ENCODE data around the gene SSR2. TPM values are rescaled to one million over a fixed set of nuclear protein-coding genes. Genes with fewer than 3 reads are reported as not detected.
"Not testable (repeated sequence)": the region's sequence is repeated elsewhere in the genome, so short reads cannot be mapped to it uniquely, and the experiment has no call there.

Gene SSR2
- total RNA-seq, 1 donor from 2014 or later: 282 TPM

- Mint-ChIP-seq H3K27ac (no peak overlapping the region), H3K4me1 (no peaks in the 10 kb centered on the region), H3K36me3 (peaks cover 19% of the 10 kb centered on the region), H3K4me3 (no peak overlapping the region), H3K9me3 (no peaks in the 10 kb centered on the region), H3K27me3 (ENCODE audit: low read depth) (no peaks in the 10 kb centered on the region)
- TF ChIP-seq CTCF (IDR thresholded peaks at IDR 0.05; ENCODE audit: unreplicated experiment): no peak
- no peak for DNase-seq (ENCODE audit: low spot score in 2 of 2, unreplicated experiment in 2 of 2)
Observed at GRCh38 chr1:156042828-156043227, 22.1 kb upstream of the SSR2 start.

- H3K9me3 Mint-ChIP-seq; DNase-seq (ENCODE audit: low spot score in 2 of 2, unreplicated experiment in 2 of 2); H3K27me3 Mint-ChIP-seq (ENCODE audit: low read depth); H3K27ac Mint-ChIP-seq; H3K4me1 Mint-ChIP-seq; H3K4me3 Mint-ChIP-seq: not testable (repeated sequence)
- peaks cover 11% of the 10 kb centered on the region for H3K36me3 Mint-ChIP-seq
Observed at GRCh38 chr1:156034991-156035390, 14.2 kb upstream of the SSR2 start.

GRCh38 chr1:156033011-156033410, 12.3 kb upstream of the SSR2 start:
- H3K27me3 Mint-ChIP-seq (ENCODE audit: low read depth): no peaks in the 10 kb centered on the region

GRCh38 chr1:156026588-156026987, 5.8 kb upstream of the SSR2 start:
- H3K4me1 Mint-ChIP-seq: peaks cover 6% of the 10 kb centered on the region

More at GRCh38 chr1:156033011-156033410, 12.3 kb upstream of the SSR2 start:
- Mint-ChIP-seq H3K4me3 (no peak overlapping the region), H3K36me3 (peaks cover 8% of the 10 kb centered on the region), H3K27ac (no peak overlapping the region), H3K9me3 (no peaks in the 10 kb centered on the region), H3K4me1 (no peaks in the 10 kb centered on the region)
- DNase-seq (ENCODE audit: low spot score in 2 of 2, unreplicated experiment in 2 of 2): no peak
- TF ChIP-seq CTCF (IDR thresholded peaks at IDR 0.05; ENCODE audit: unreplicated experiment): no peak

GRCh38 chr1:156025876-156026275, 5.1 kb upstream of the SSR2 start:
- Mint-ChIP-seq H3K36me3 (no peaks in the 10 kb centered on the region), H3K27ac (no peak overlapping the region), H3K27me3 (ENCODE audit: low read depth) (peaks cover 1% of the 10 kb centered on the region), H3K4me1 (peaks cover 6% of the 10 kb centered on the region), H3K4me3 (no peak overlapping the region), H3K9me3 (no peaks in the 10 kb centered on the region)
- DNase-seq (ENCODE audit: low spot score in 2 of 2, unreplicated experiment in 2 of 2): no peak
- TF ChIP-seq CTCF (IDR thresholded peaks at IDR 0.05; ENCODE audit: unreplicated experiment): no peak

More at GRCh38 chr1:156026588-156026987, 5.8 kb upstream of the SSR2 start:
- TF ChIP-seq CTCF (IDR thresholded peaks at IDR 0.05; ENCODE audit: unreplicated experiment): no peak
- no peaks in the 10 kb centered on the region for H3K36me3 Mint-ChIP-seq
- no peak for DNase-seq (ENCODE audit: low spot score in 2 of 2, unreplicated experiment in 2 of 2)
- no peak overlapping the region for H3K4me3 Mint-ChIP-seq
- peaks cover 1% of the 10 kb centered on the region for H3K27me3 Mint-ChIP-seq (ENCODE audit: low read depth)
- H3K27ac Mint-ChIP-seq: no peak overlapping the region
- no peaks in the 10 kb centered on the region for H3K9me3 Mint-ChIP-seq

GRCh38 chr1:156024801-156025200, 4.0 kb upstream of the SSR2 start:
- Mint-ChIP-seq H3K4me3 (no peak overlapping the region), H3K9me3 (no peaks in the 10 kb centered on the region), H3K4me1 (peaks cover 13% of the 10 kb centered on the region), H3K36me3 (peaks cover 1% of the 10 kb centered on the region), H3K27ac (no peak overlapping the region), H3K27me3 (ENCODE audit: low read depth) (peaks cover 1% of the 10 kb centered on the region)
- TF ChIP-seq CTCF (IDR thresholded peaks at IDR 0.05; ENCODE audit: unreplicated experiment): no peak
- no peak for DNase-seq (ENCODE audit: low spot score in 2 of 2, unreplicated experiment in 2 of 2)

Data from mesothelial cell of epicardium (in vitro differentiated cells).